GM10266 (cell line): Measurements from ENCODE around the gene RRAGC.
"Not testable (repeated sequence)": the region's sequence is repeated elsewhere in the genome, so short reads cannot be mapped to it uniquely, and the experiment has no call there.

ENCODE experiments used
- DNase-seq: peaks from one replicate; pipeline ENCODE4 v3.0.0; 2012; ENCODE audit errors: extremely low spot score
- TF ChIP-seq, protein P1 (sequence below): IDR thresholded peaks from 2 replicates; pipeline ENCODE4 v1.5.1; 2012; ENCODE audit warnings: mild to moderate bottlenecking, low read depth; ENCODE audit not compliant: control insufficient read depth, insufficient read depth; ENCODE audit errors: missing control alignments

Gene RRAGC

GRCh38 chr1:38817267-38818174 lies 42.1 kb downstream of the RRAGC start:
- TF ChIP-seq, protein P1, sequence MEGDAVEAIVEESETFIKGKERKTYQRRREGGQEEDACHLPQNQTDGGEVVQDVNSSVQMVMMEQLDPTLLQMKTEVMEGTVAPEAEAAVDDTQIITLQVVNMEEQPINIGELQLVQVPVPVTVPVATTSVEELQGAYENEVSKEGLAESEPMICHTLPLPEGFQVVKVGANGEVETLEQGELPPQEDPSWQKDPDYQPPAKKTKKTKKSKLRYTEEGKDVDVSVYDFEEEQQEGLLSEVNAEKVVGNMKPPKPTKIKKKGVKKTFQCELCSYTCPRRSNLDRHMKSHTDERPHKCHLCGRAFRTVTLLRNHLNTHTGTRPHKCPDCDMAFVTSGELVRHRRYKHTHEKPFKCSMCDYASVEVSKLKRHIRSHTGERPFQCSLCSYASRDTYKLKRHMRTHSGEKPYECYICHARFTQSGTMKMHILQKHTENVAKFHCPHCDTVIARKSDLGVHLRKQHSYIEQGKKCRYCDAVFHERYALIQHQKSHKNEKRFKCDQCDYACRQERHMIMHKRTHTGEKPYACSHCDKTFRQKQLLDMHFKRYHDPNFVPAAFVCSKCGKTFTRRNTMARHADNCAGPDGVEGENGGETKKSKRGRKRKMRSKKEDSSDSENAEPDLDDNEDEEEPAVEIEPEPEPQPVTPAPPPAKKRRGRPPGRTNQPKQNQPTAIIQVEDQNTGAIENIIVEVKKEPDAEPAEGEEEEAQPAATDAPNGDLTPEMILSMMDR: no peak
- no peak for DNase-seq

DNA sequence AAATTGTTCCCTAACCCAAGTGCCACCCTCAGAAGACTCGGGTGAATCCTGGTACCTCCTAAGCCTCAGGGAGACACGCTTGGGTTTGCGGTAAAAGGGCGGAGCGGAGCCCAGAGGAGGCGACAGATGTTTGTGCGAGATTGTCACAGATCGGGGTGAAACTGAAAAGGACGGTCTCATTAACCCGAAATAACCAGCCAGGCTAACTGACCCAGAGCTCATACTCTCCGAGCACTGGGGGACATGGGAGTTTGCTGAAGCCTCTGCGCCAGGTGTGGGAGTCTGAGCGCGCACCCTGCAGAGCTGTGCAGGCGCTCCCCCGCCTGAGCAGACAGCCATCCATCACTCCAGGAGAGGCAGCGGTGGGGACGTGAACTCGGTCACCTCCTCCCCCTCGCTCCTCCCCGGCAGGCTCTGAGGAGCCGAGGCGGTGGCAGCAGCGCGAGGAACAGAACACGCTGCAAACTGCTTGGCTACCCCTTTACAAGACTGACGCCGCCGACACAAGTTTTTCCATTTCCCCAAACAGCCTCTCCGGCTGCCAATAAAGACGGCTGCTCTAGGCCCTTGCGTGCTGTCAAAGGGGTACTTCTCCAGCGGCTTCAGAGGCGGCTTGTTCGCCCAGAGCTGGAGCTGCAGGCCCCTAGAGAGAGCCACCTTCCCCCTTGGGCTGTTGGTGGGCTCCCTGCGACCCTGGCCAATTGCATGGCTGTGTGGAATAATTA lies 43.5 kb downstream of the RRAGC start:
- TF ChIP-seq, protein P1: peak; percentile 28
- peak; percentile 80 for DNase-seq

GRCh38 chr1:38814984-38815464 lies 44.5 kb downstream of the RRAGC start:
- DNase-seq: peak; percentile 47
- TF ChIP-seq, protein P1: no peak

GRCh38 chr1:38814444-38814983 lies 45.1 kb downstream of the RRAGC start:
- TF ChIP-seq, protein P1: no peak
- no peak for DNase-seq

- DNase-seq: no peak
- TF ChIP-seq, protein P1: no peak
These were observed 46.6 kb downstream of the RRAGC start for GRCh38 chr1:38812981-38813380.

- not testable (repeated sequence) for DNase-seq
These were observed 48.1 kb downstream of the RRAGC start for GRCh38 chr1:38811466-38811865.

DNA sequence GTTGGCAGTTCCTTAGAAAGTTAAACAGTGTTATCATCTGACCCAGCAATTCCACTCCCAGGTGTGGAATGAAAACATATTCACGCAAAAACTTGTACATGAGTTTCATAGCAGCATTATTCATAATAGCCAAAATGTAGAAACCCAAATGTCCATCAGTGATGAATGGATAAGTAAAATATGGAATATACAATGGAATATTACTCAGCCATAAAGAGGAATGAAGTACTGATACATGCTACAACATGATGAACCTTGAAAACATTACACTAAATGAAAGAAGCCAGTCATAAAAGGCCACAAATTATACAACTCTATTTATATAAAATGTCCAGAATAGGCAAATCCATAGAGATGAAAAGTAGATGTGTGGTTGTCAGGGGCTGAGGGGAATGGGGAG lies 53.5 kb downstream of the RRAGC start:
- no peak for DNase-seq
- TF ChIP-seq, protein P1: no peak
